HCT116 (cell line): ENCODE measurements around the gene IGFL3.

Experiments
- CBX3 ChIP-seq: IDR thresholded peaks from 2 replicates; pipeline ENCODE4 v1.6.1; 2012; ENCODE audit warnings: low read depth
- CEBPB ChIP-seq: IDR thresholded peaks from 2 replicates; pipeline ENCODE4 v1.6.1; 2012; ENCODE audit warnings: low read depth
- ELF1 ChIP-seq: IDR thresholded peaks from 2 replicates; pipeline ENCODE4 v1.6.1; 2012; ENCODE audit warnings: low read depth, borderline replicate concordance
- POLR2A ChIP-seq: IDR thresholded peaks from 2 replicates; pipeline ENCODE4 v1.7.0; 2011; ENCODE audit warnings: borderline replicate concordance; ENCODE audit not compliant: insufficient read depth, insufficient read length; ENCODE audit errors: extremely low read depth
- POLR2AphosphoS5 ChIP-seq: IDR thresholded peaks from 2 replicates; pipeline ENCODE4 v1.6.1; 2011; ENCODE audit warnings: mild to moderate bottlenecking, low read depth, low read length, moderate library complexity
- ZFX ChIP-seq: fragments of 450-650 bp; IDR thresholded peaks from 2 replicates; pipeline ENCODE4 v1.6.1; 2017
- TF ChIP-seq, protein P1 (sequence below), 3 experiments: fragments of 200-600 bp in 1 of 3; sonication (generic) in 1 of 3; IDR thresholded peaks in 2 of 3; conservative IDR thresholded peaks in 1 of 3; 2 replicates each; pipeline ENCODE4 v1.5.1; 2012 to 2017; ENCODE audit warnings: low read depth in 2 of 3, low read length in 2 of 3, antibody characterized with exemption in 1 of 3, borderline replicate concordance in 1 of 3, control low read depth in 1 of 3, mild to moderate bottlenecking in 1 of 3, mixed read lengths in 1 of 3, mixed run types in 1 of 3, moderate library complexity in 1 of 3; ENCODE audit not compliant: insufficient read depth in 1 of 3
- TF ChIP-seq, protein P2 (sequence below): IDR thresholded peaks from 2 replicates; pipeline ENCODE4 v1.6.1; 2012; ENCODE audit warnings: low read depth
- TF ChIP-seq, protein P3 (sequence below): IDR thresholded peaks from 2 replicates; pipeline ENCODE4 v1.6.1; 2012

DNA sequence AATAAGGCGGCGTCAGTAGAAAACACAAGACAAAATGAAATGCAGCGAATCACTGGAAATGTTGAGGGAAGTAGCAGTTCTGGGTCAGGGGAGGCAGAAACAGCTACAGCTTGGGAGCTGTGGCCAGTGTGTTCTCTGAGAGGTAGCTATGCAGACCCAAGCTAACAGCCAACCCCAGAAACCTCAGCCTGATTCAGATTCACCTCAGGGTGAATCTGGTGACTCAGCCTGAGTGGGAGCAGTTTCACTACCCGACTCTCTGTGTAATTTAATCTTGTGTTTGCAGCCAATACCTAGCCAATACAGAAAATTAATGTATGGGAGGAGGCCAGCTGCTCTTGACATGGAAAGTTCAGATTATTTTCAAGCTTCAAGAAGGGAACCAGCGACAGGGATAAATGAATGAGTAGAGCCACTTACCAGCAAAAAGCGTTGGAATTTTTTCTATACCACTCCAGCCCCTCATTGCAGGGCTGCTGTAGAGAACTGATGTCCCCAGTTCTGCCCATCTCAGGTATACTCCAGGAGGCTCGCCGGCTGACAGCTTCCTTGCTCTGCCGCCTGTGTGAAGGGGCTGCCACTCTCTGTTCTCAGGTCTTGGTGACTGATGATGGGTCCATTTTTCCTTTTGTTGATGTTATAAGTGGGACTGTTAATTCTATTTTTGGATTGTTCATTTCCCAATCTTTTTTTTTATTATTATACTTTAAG is 8.9 kb downstream of the IGFL3 start:
- TF ChIP-seq, protein P1, sequence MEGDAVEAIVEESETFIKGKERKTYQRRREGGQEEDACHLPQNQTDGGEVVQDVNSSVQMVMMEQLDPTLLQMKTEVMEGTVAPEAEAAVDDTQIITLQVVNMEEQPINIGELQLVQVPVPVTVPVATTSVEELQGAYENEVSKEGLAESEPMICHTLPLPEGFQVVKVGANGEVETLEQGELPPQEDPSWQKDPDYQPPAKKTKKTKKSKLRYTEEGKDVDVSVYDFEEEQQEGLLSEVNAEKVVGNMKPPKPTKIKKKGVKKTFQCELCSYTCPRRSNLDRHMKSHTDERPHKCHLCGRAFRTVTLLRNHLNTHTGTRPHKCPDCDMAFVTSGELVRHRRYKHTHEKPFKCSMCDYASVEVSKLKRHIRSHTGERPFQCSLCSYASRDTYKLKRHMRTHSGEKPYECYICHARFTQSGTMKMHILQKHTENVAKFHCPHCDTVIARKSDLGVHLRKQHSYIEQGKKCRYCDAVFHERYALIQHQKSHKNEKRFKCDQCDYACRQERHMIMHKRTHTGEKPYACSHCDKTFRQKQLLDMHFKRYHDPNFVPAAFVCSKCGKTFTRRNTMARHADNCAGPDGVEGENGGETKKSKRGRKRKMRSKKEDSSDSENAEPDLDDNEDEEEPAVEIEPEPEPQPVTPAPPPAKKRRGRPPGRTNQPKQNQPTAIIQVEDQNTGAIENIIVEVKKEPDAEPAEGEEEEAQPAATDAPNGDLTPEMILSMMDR (IDR thresholded peaks at IDR 0.05 in 2 of 3, conservative IDR thresholded peaks at IDR 0.05 in 1 of 3; ENCODE audit: borderline replicate concordance in 1 of 3, insufficient read depth in 1 of 3, low read depth in 2 of 3, low read length in 2 of 3), result no peak
- TF ChIP-seq CBX3, result no peak
- no peak for TF ChIP-seq POLR2A
- TF ChIP-seq, protein P2, sequence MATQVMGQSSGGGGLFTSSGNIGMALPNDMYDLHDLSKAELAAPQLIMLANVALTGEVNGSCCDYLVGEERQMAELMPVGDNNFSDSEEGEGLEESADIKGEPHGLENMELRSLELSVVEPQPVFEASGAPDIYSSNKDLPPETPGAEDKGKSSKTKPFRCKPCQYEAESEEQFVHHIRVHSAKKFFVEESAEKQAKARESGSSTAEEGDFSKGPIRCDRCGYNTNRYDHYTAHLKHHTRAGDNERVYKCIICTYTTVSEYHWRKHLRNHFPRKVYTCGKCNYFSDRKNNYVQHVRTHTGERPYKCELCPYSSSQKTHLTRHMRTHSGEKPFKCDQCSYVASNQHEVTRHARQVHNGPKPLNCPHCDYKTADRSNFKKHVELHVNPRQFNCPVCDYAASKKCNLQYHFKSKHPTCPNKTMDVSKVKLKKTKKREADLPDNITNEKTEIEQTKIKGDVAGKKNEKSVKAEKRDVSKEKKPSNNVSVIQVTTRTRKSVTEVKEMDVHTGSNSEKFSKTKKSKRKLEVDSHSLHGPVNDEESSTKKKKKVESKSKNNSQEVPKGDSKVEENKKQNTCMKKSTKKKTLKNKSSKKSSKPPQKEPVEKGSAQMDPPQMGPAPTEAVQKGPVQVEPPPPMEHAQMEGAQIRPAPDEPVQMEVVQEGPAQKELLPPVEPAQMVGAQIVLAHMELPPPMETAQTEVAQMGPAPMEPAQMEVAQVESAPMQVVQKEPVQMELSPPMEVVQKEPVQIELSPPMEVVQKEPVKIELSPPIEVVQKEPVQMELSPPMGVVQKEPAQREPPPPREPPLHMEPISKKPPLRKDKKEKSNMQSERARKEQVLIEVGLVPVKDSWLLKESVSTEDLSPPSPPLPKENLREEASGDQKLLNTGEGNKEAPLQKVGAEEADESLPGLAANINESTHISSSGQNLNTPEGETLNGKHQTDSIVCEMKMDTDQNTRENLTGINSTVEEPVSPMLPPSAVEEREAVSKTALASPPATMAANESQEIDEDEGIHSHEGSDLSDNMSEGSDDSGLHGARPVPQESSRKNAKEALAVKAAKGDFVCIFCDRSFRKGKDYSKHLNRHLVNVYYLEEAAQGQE, result no peak
- 0 out of 2 replicates have a peak, but pooled peaks have one; percentile 21 for TF ChIP-seq CEBPB
- TF ChIP-seq, protein P3, sequence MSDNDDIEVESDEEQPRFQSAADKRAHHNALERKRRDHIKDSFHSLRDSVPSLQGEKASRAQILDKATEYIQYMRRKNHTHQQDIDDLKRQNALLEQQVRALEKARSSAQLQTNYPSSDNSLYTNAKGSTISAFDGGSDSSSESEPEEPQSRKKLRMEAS, result no peak
- no peak for TF ChIP-seq ZFX
- no peak for TF ChIP-seq ELF1
- TF ChIP-seq POLR2AphosphoS5, result no peak
